Natural killer cell (primary cell): ENCODE measurements around the gene TESMIN. TPM values are rescaled to one million over a fixed set of nuclear protein-coding genes. Genes with fewer than 3 reads are reported as not detected.

Experiments used
- ATAC-seq, 3 donors: fragments of 150-1000 bp in 2 of 3; fragments of 200-7000 bp in 1 of 3; cut with Tn5 transposase; 1 replicate in 1 of 3; 2 replicates in 2 of 3; pipeline ENCODE4 v1.10.0; 2021; ENCODE audit warnings: mild to moderate bottlenecking in 2 of 3, moderate library complexity in 2 of 3
- DNase-seq, 2 donors: peaks; one replicate each; pipeline versions ENCODE4 v3.0.0 to v3.0.0-alpha.2; 2013 to 2021; ENCODE audit warnings: mixed read lengths in 1 of 2
- H3K27ac ChIP-seq: one replicate; pipeline ENCODE4 v1.5.1; 2013; ENCODE audit warnings: mild to moderate bottlenecking, low read length
- H3K27me3 ChIP-seq: one replicate; pipeline ENCODE4 v1.6.1; 2013; ENCODE audit warnings: low read length; ENCODE audit not compliant: control insufficient read depth, insufficient read depth
- H3K36me3 ChIP-seq: one replicate; pipeline ENCODE4 v1.6.1; 2013; ENCODE audit warnings: low read length; ENCODE audit not compliant: control insufficient read depth, insufficient read depth
- H3K4me1 ChIP-seq: one replicate; pipeline ENCODE4 v1.6.1; 2013; ENCODE audit warnings: low read length; ENCODE audit not compliant: control insufficient read depth, insufficient read depth
- H3K4me3 ChIP-seq: one replicate; pipeline ENCODE4 v1.5.1; 2013; ENCODE audit warnings: low read length
- H3K9me3 ChIP-seq: one replicate; pipeline ENCODE4 v1.6.1; 2013; ENCODE audit warnings: low read length; ENCODE audit not compliant: control insufficient read depth, insufficient read depth
- H3K27ac Mint-ChIP-seq, 2 donors: one replicate each; pipeline ENCODE4 v1.8.0; 2022; ENCODE audit warnings: mild to moderate bottlenecking in 2 of 2, mixed read lengths in 2 of 2, moderate library complexity in 1 of 2
- H3K27me3 Mint-ChIP-seq, 2 donors: one replicate each; pipeline ENCODE4 v1.8.0; 2022; ENCODE audit warnings: low read depth in 2 of 2, mixed read lengths in 2 of 2
- H3K36me3 Mint-ChIP-seq: one replicate; pipeline ENCODE4 v1.8.0; 2022; ENCODE audit warnings: mixed read lengths
- H3K4me1 Mint-ChIP-seq, 2 donors: one replicate each; pipeline ENCODE4 v1.8.0; 2022; ENCODE audit warnings: mixed read lengths in 2 of 2
- H3K4me3 Mint-ChIP-seq: one replicate; pipeline ENCODE4 v1.8.0; 2022; ENCODE audit warnings: mild to moderate bottlenecking, moderate library complexity, mixed read lengths
- H3K9me3 Mint-ChIP-seq, 2 donors: one replicate each; pipeline ENCODE4 v1.8.0; 2022; ENCODE audit warnings: mixed read lengths in 2 of 2
- CTCF ChIP-seq: fragments of 200-600 bp; IDR thresholded peaks from one replicate; pipeline ENCODE4 v1.8.0; 2022; ENCODE audit warnings: antibody characterized with exemption
- WGBS: methylation state at CpG from one replicate; pipeline ENCODE4 v1.1.7; 2013; ENCODE audit warnings: missing lambda C conversion rate; ENCODE audit not compliant: insufficient coverage; 5-methylcytosine and 5-hydroxymethylcytosine counted together
- intact Hi-C: fragments of 100-400 bp; cut with micrococcal nuclease; formaldehyde crosslinking; loops from one replicate; pipeline ENCODE4 v1.14.2; 2022
- total RNA-seq, 4 donors: library from RNA; stranded (reverse); fragments of 120-200 nt in 1 of 4; gene quantifications; one replicate each; pipeline versions ENCODE4 v1.2.3 to v1.2.4, GENCODE V29; 2013 to 2022

Gene TESMIN
- total RNA-seq, 3 donors from 2014 or later (not counting 1 experiment from before 2014, with no cell fraction given), result 1.1 to 3.9 (median 1.1) TPM

GRCh38 chr11:68690671-68691401 is 60.5 kb downstream of the TESMIN start:
- Mint-ChIP-seq H3K36me3 (no peaks in the 10 kb centered on the region), H3K4me3 (peak overlapping the region; percentile 31), H3K27ac (no peak overlapping the region), H3K27me3 (peaks cover 35 to 48% of the 10 kb centered on the region in 2 donors), H3K9me3 (no peaks in the 10 kb centered on the region), H3K4me1 (peaks cover 12 to 15% of the 10 kb centered on the region in 2 donors)
- Histone ChIP-seq H3K4me3 (no peak overlapping the region), H3K36me3 (no peaks in the 10 kb centered on the region), H3K27ac (no peak overlapping the region), H3K27me3 (peaks cover 6% of the 10 kb centered on the region), H3K4me1 (peaks cover 9% of the 10 kb centered on the region), H3K9me3 (no peaks in the 10 kb centered on the region)
- no peak for TF ChIP-seq CTCF
- ATAC-seq (peak in 2 of 3 donors; percentile 45 to 77), DNase-seq (peak in 1 of 2 donors; percentile 63)
- intact Hi-C loops, result no loop called here
- 33% methylated on average over 16 of the region's 16 CpGs for WGBS

GRCh38 chr11:68689737-68690625 is 61.3 kb downstream of the TESMIN start:
- H3K36me3 ChIP-seq, result no peaks in the 10 kb centered on the region
- peaks cover 12 to 18% of the 10 kb centered on the region in 2 donors for H3K4me1 Mint-ChIP-seq
- H3K4me3 ChIP-seq, result no peak overlapping the region
- ATAC-seq, result no peak
- DNase-seq, result no peak
- peaks cover 37 to 46% of the 10 kb centered on the region in 2 donors for H3K27me3 Mint-ChIP-seq
- no peak for TF ChIP-seq CTCF
- peaks cover 13% of the 10 kb centered on the region for H3K27me3 ChIP-seq
- H3K4me1 ChIP-seq, result peaks cover 9% of the 10 kb centered on the region
- intact Hi-C loops, result no loop called here
- no peaks in the 10 kb centered on the region for H3K9me3 Mint-ChIP-seq
- no peaks in the 10 kb centered on the region for H3K9me3 ChIP-seq
- no peak overlapping the region for H3K4me3 Mint-ChIP-seq
- no peak overlapping the region for H3K27ac ChIP-seq
- H3K27ac Mint-ChIP-seq, result no peak overlapping the region
- no peaks in the 10 kb centered on the region for H3K36me3 Mint-ChIP-seq
- 79% methylated on average over 14 of the region's 14 CpGs for WGBS

GRCh38 chr11:68688881-68689280 is 62.4 kb downstream of the TESMIN start:
- no peak for DNase-seq

More at GRCh38 chr11:68688881-68689280, 62.4 kb downstream of the TESMIN start:
- Mint-ChIP-seq H3K27me3 (peaks cover 36 to 44% of the 10 kb centered on the region in 2 donors), H3K27ac (no peak overlapping the region), H3K4me3 (no peak overlapping the region), H3K4me1 (peaks cover 12 to 18% of the 10 kb centered on the region in 2 donors), H3K36me3 (no peaks in the 10 kb centered on the region), H3K9me3 (no peaks in the 10 kb centered on the region)
- 94% methylated on average over 12 of the region's 12 CpGs for WGBS
- no peak for ATAC-seq
- Histone ChIP-seq H3K27ac (no peak overlapping the region), H3K36me3 (no peaks in the 10 kb centered on the region), H3K27me3 (peaks cover 14% of the 10 kb centered on the region), H3K9me3 (no peaks in the 10 kb centered on the region), H3K4me3 (no peak overlapping the region), H3K4me1 (peaks cover 9% of the 10 kb centered on the region)
- intact Hi-C loops, result no loop called here
- TF ChIP-seq CTCF, result no peak
